Activated B cell treated with CpG ODN at 0.5 μM for 24 hours (primary cell): ENCODE data around the gene FAM168A. TPM values are rescaled to one million over a fixed set of nuclear protein-coding genes. Genes with fewer than 3 reads are reported as not detected.

Source experiments
- ATAC-seq: fragments of 200-7000 bp; cut with Tn5 transposase; one replicate; pipeline ENCODE4 v1.10.0; 2021; ENCODE audit warnings: low read depth, mild to moderate bottlenecking, moderate library complexity
- CTCF ChIA-PET: fragments of 350-600 bp; sonication (Branson Sonifier 250); formaldehyde crosslinking; loops from one replicate; lab custom pipeline; 2021; ENCODE audit warnings: antibody characterized with exemption; lab: Charles Lee
- POLR2A ChIA-PET: fragments of 350-600 bp; sonication (Branson Sonifier 250); formaldehyde crosslinking; loops from one replicate; lab custom pipeline; 2021; ENCODE audit warnings: antibody characterized with exemption; lab: Charles Lee
- DNase-seq: peaks from one replicate; pipeline ENCODE4 v3.0.0; 2022
- H3K27ac Mint-ChIP-seq: one replicate; pipeline ENCODE4 v1.8.0; 2020; ENCODE audit warnings: mixed read lengths
- H3K27me3 Mint-ChIP-seq: one replicate; pipeline ENCODE4 v1.8.0; 2021; ENCODE audit warnings: mixed read lengths
- H3K36me3 Mint-ChIP-seq: one replicate; pipeline ENCODE4 v1.8.0; 2021; ENCODE audit warnings: low read depth, mixed read lengths
- H3K4me1 Mint-ChIP-seq: one replicate; pipeline ENCODE4 v1.8.0; 2021; ENCODE audit warnings: mixed read lengths
- H3K4me3 Mint-ChIP-seq: one replicate; pipeline ENCODE4 v1.8.0; 2020; ENCODE audit warnings: mild to moderate bottlenecking, mixed read lengths
- H3K9me3 Mint-ChIP-seq: one replicate; pipeline ENCODE4 v1.8.0; 2020; ENCODE audit warnings: mixed read lengths
- intact Hi-C: fragments of 100-400 bp; cut with micrococcal nuclease; formaldehyde crosslinking; loops from one replicate; pipeline ENCODE4 v1.15.1; 2024
- total RNA-seq: library from RNA; stranded (reverse); gene quantifications from 2 replicates; pipeline ENCODE4 v1.2.3, GENCODE V29; 2022
- TF ChIP-seq, protein P1 (sequence below): fragments of 200-600 bp; IDR thresholded peaks from one replicate; pipeline ENCODE4 v1.8.0; 2022; ENCODE audit warnings: antibody characterized with exemption, mild to moderate bottlenecking

The FAM168A gene
- total RNA-seq, 1 donor from 2014 or later: 16.5 TPM

DNA sequence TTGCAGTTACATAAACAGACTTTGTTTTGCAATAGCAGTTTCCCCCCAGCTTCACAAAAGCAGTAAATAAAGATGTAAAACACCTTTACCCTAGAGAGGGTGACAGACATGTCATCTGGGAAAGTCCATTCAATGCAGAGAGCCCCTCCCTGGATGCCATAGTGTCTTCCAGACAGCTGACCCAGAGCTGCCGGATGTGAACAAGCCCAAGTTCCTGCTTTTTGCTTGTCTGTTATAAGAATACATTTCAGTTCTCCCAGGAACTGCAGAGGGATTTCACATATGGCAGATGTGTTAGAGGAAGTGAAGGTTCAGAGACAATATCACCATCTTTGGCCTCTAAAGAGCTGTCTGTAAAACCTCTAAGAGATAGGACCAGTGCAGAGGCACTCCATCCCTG lies 172.8 kb downstream of the FAM168A start:
- ChIA-PET POLR2A (no interaction called here), CTCF (no interaction called here)
- TF ChIP-seq, protein P1, sequence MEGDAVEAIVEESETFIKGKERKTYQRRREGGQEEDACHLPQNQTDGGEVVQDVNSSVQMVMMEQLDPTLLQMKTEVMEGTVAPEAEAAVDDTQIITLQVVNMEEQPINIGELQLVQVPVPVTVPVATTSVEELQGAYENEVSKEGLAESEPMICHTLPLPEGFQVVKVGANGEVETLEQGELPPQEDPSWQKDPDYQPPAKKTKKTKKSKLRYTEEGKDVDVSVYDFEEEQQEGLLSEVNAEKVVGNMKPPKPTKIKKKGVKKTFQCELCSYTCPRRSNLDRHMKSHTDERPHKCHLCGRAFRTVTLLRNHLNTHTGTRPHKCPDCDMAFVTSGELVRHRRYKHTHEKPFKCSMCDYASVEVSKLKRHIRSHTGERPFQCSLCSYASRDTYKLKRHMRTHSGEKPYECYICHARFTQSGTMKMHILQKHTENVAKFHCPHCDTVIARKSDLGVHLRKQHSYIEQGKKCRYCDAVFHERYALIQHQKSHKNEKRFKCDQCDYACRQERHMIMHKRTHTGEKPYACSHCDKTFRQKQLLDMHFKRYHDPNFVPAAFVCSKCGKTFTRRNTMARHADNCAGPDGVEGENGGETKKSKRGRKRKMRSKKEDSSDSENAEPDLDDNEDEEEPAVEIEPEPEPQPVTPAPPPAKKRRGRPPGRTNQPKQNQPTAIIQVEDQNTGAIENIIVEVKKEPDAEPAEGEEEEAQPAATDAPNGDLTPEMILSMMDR: no peak
- Mint-ChIP-seq H3K36me3 (peaks cover 14% of the 10 kb centered on the region), H3K27me3 (no peaks in the 10 kb centered on the region), H3K4me1 (peaks cover 2% of the 10 kb centered on the region), H3K4me3 (no peak overlapping the region), H3K27ac (no peak overlapping the region), H3K9me3 (no peaks in the 10 kb centered on the region)
- DNase-seq (no peak), ATAC-seq (no peak)
- intact Hi-C loops: no loop called here

DNA sequence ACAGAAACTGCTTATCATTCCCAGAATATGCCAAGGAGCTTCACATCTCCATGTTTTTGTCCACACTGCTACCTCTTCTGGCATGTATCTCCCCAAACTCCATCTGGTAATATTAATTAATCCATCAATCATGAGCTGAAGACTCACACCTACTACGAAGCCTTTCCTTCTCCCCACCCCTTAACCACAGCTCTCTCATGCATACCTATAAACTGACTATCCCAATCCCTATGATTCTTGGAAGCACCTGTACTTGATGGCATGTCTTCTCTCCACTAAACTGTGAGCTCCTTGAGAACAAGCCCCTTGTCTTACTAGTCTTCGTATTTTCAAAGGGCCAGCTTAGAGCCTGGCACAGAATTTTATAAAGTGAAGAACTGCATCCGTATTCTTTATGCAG lies 174.4 kb downstream of the FAM168A start:
- Mint-ChIP-seq H3K4me1 (peaks cover 2% of the 10 kb centered on the region), H3K9me3 (no peaks in the 10 kb centered on the region), H3K27ac (no peak overlapping the region), H3K36me3 (peaks cover 21% of the 10 kb centered on the region), H3K27me3 (no peaks in the 10 kb centered on the region), H3K4me3 (no peak overlapping the region)
- DNase-seq (no peak), ATAC-seq (no peak)
- ChIA-PET CTCF (interaction anchor here (1.8 kb wide), 1 partner anchor 10 kb away, joined by 4 read pairs; no protein-coding TSS in a partner anchor), POLR2A (no interaction called here)
- intact Hi-C loops: no loop called here
- TF ChIP-seq, protein P1: no peak

DNA sequence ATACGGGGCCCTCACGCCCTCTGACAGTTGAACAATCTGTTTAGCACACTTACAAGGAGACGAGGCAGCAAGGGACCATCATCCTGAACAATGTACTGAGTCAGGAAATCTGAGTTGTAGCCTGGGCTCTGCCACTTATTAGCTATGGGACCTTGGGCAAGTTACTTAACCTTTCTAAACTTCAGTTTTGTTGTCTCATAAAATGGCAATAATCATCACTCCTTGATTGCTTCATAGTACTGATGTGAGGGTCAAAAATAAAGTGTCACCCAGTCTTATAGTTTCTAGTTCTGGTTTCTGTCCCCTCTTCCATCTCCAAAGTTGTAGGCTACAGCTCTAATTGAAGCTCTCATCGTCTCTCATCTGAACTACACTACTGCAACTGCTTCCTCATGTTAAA lies 175.0 kb downstream of the FAM168A start:
- H3K27me3 Mint-ChIP-seq: no peaks in the 10 kb centered on the region
- peaks cover 2% of the 10 kb centered on the region for H3K4me1 Mint-ChIP-seq
- TF ChIP-seq, protein P1: no peak
- peaks cover 28% of the 10 kb centered on the region for H3K36me3 Mint-ChIP-seq
- H3K27ac Mint-ChIP-seq: no peak overlapping the region
- intact Hi-C loops: no loop called here
- ChIA-PET CTCF (interaction anchor here (1.8 kb wide), 1 partner anchor 10 kb away, joined by 4 read pairs; no protein-coding TSS in a partner anchor), POLR2A (no interaction called here)
- DNase-seq (no peak), ATAC-seq (no peak)
- no peaks in the 10 kb centered on the region for H3K9me3 Mint-ChIP-seq
- H3K4me3 Mint-ChIP-seq: no peak overlapping the region

DNA sequence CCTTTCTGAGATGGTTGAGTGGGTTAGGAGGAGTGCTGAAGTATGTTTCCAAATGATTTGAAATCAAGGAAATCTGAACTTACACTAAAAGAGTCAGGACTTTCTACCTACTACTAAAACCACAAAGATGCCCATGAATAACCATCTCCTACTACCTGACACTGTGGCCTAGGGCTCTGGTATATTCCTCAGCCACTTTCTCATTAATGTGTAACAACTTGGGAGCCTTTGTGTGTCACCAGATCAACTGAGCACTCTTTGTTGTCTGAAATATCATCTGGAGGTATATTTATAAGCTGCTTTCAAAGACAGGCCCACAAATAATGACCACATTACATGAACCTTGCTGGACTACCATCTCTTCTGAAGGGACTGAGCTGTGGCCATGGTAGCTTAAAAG lies 177.8 kb downstream of the FAM168A start:
- Mint-ChIP-seq H3K9me3 (no peaks in the 10 kb centered on the region), H3K4me3 (no peak overlapping the region), H3K27me3 (no peaks in the 10 kb centered on the region), H3K36me3 (peaks cover 29% of the 10 kb centered on the region), H3K4me1 (peaks cover 2% of the 10 kb centered on the region), H3K27ac (no peak overlapping the region)
- ATAC-seq (no peak), DNase-seq (no peak)
- TF ChIP-seq, protein P1: no peak
- intact Hi-C loops: no loop called here
- POLR2A ChIA-PET: interaction anchor here (0.6 kb wide), 1 partner anchor 705 kb away, joined by 5 read pairs; no protein-coding TSS in a partner anchor
- CTCF ChIA-PET: interaction anchor here (1.6 kb wide), 1 partner anchor 69 kb away, joined by 4 read pairs; no protein-coding TSS in a partner anchor

DNA sequence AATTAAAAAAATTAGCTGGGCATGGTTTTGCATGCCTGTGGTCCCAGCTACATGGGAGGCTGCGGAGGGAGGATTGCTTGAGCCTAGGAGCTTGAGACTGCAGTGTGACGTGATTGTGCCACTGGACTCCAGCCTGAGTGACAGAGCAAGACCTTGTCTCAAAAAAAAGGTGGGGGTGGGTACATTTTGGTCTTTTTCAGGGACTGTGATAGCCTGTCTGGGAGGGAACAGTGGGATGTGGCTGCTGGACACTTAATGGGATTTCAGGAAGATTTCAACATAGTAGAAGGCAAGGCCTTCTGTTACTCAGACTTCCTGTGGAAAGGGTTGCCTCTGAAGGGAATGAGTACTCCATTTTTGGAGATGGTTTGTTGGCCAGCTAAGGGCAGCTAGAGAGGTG lies 181.1 kb downstream of the FAM168A start:
- Mint-ChIP-seq H3K27ac (no peak overlapping the region), H3K27me3 (no peaks in the 10 kb centered on the region), H3K9me3 (no peaks in the 10 kb centered on the region), H3K4me1 (peaks cover 4% of the 10 kb centered on the region), H3K36me3 (peaks cover 44% of the 10 kb centered on the region), H3K4me3 (no peak overlapping the region)
- ChIA-PET POLR2A (interaction anchor here (1.0 kb wide), 1 partner anchor 11 kb away, joined by 4 read pairs; no protein-coding TSS in a partner anchor), CTCF (no interaction called here)
- TF ChIP-seq, protein P1: no peak
- DNase-seq (no peak), ATAC-seq (no peak)
- intact Hi-C loops: no loop called here
